Natural killer cell treated with Interleukin-12 subunit alpha and Interleukin-12 subunit beta and Interleukin-15 and Interleukin-18, amount 100 ng/mL, for 72 hours (primary cell): Measurements from ENCODE around the gene PTPRU. TPM values are rescaled to one million over a fixed set of nuclear protein-coding genes. Genes with fewer than 3 reads are reported as not detected.
"Not testable (repeated sequence)": the region's sequence is repeated elsewhere in the genome, so short reads cannot be mapped to it uniquely, and the experiment has no call there.

Experiments
- ATAC-seq, 2 donors: fragments of 150-1000 bp; cut with Tn5 transposase in 1 of 2; sonication (Bioruptor Pico), chemical (Tn5 transposase) in 1 of 2; 2 replicates each; pipeline ENCODE4 v1.10.0; 2021
- DNase-seq: peaks from one replicate; pipeline ENCODE4 v3.0.0; 2022; ENCODE audit warnings: low spot score
- H3K27ac Mint-ChIP-seq, 2 donors: 1 replicate in 1 of 2; 2 replicates in 1 of 2; pipeline ENCODE4 v1.8.0; 2022; ENCODE audit warnings: mixed read lengths in 2 of 2, mild to moderate bottlenecking in 1 of 2, moderate library complexity in 1 of 2
- H3K27me3 Mint-ChIP-seq, 2 donors: 1 replicate in 1 of 2; 2 replicates in 1 of 2; pipeline ENCODE4 v1.8.0; 2022; ENCODE audit warnings: mixed read lengths in 2 of 2
- H3K36me3 Mint-ChIP-seq: one replicate; pipeline ENCODE4 v1.8.0; 2022; ENCODE audit warnings: mixed read lengths
- H3K4me1 Mint-ChIP-seq, 2 donors: 1 replicate in 1 of 2; 2 replicates in 1 of 2; pipeline ENCODE4 v1.8.0; 2022; ENCODE audit warnings: low read depth in 2 of 2, mixed read lengths in 2 of 2, mild to moderate bottlenecking in 1 of 2
- H3K4me3 Mint-ChIP-seq: one replicate; pipeline ENCODE4 v1.8.0; 2022; ENCODE audit warnings: mixed read lengths
- H3K9me3 Mint-ChIP-seq: 2 replicates; pipeline ENCODE4 v1.8.0; 2022; ENCODE audit warnings: mixed read lengths
- total RNA-seq, 2 donors: library from RNA; stranded (reverse); gene quantifications; one replicate each; pipeline ENCODE4 v1.2.3, GENCODE V29; 2022

PTPRU gene
- total RNA-seq, 2 donors from 2014 or later, result 1.3 to 1.4 TPM

GRCh38 chr1:29209173-29209572 lies 27.1 kb upstream of the PTPRU start:
- Mint-ChIP-seq H3K36me3 (peaks cover 13% of the 10 kb centered on the region), H3K9me3 (no peaks in the 10 kb centered on the region), H3K27me3 (no peaks in the 10 kb centered on the region), H3K4me3 (no peak overlapping the region), H3K4me1 (peaks cover 3 to 16% of the 10 kb centered on the region in 2 donors), H3K27ac (no peak overlapping the region)
- no peak for ATAC-seq
- DNase-seq, result no peak

DNA sequence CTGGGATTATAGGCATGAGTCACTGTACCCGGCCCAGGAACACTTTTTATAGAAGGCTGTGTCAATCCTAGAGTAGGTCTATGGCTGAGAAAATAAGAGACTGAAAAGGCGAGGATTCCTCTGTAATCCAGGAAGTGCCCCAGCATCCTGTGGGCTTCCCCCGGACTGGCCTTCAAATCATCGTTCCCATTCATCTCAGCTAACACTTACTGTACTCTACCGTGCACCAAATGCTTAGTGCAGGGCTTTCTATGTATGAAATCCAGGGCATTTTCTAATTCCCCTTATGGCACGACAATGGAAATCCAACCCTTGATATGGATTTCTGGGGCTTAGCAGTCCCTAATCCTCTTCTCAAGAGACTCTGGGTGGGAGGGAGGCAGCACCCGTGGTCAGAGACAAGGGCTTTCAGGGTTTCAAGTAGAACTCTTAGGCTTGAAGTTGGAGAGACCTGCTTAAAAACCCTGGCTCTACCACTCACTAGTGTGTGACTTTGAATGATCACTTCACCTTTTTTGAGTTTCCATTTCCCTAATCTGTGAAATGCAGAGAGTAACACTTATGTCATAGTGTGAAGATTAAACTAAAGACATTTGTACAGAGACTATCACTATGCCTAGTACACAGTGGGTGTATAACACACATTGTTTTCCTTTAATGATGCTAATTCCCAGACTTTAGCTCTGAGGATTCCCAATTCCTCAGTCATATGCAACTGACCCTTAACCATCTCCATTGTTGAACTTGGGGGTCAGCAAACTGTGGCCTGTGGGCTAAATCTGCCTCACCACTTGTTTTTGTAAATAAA lies 25.8 kb upstream of the PTPRU start:
- H3K9me3 Mint-ChIP-seq, result no peaks in the 10 kb centered on the region
- peak overlapping the region; percentile 39 to 44 for H3K27ac Mint-ChIP-seq
- peak overlapping the region; percentile 12 for H3K4me3 Mint-ChIP-seq
- no peak for DNase-seq
- peaks cover 3 to 16% of the 10 kb centered on the region in 2 donors for H3K4me1 Mint-ChIP-seq
- H3K36me3 Mint-ChIP-seq, result peaks cover 18% of the 10 kb centered on the region
- no peaks in the 10 kb centered on the region for H3K27me3 Mint-ChIP-seq
- ATAC-seq, result peak; percentile 61 to 80

DNA sequence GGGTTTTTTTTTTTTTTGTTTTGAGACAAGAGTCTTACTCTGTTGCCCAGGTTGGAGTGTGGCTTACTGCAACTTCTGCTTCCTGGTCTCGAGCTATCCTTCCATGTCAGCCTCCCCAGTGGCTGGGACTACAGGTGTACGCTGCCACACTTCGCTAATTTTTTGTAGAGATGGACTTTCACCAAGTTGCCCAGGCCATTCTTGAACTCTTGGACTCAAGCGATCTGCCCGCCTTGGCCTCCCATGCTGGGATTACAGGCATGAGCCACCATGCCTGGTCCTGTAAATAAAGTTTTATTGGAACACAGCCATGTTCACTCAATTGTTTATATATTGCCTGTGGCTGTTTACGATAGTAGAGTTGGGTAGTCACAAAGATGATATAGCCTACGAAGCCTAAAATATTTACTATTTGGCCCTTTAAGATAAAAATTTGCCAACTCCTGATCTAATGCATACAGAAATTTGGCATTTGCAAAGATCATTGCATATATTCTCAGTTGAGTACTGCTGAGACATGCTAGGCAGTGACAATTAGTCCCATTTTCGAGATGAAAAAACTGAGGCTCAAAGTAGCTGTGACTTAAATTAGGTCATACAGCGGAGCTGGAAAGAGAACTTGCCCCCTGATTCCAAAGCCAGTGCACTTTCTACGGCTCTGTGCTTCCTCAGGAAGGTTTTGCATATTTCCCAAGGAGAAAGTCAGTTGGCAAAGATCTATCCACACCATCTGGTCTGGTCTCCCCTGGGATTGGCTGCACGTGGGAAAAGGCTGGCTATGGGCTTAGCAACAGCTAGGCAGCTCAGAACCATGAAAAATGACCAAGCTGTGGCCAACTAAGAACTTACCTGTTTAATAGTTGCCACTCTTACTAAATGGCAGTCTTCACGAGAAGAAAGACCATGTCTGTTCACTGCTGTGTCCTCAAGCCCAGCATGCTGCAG lies 25.0 kb upstream of the PTPRU start:
- H3K27ac Mint-ChIP-seq, result peak overlapping the region; percentile 39 to 44
- no peaks in the 10 kb centered on the region for H3K9me3 Mint-ChIP-seq
- ATAC-seq (no peak), DNase-seq (no peak)
- no peaks in the 10 kb centered on the region for H3K27me3 Mint-ChIP-seq
- no peak overlapping the region for H3K4me3 Mint-ChIP-seq
- peaks cover 13% of the 10 kb centered on the region for H3K36me3 Mint-ChIP-seq
- peaks cover 3 to 16% of the 10 kb centered on the region in 2 donors for H3K4me1 Mint-ChIP-seq

DNA sequence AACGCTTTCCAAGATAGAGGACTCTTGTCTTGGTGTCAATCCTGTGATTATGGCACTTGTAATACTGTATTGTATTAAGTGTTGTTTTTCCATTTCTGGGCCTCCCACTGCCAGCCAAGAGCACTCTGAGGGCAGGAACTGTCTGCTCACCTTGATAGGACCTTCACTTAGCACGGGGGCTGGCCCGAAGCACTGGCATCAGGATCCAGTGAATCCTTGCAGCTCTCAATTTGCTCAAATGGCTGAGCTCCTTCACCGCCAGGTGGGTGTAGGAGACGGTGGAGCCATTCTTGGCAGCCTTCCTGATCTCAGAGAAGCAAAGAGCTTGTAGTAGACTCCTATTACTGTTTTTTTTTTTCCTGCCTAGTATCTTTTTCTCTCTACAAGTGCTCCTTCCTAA lies 23.3 kb upstream of the PTPRU start:
- no peak overlapping the region for H3K4me3 Mint-ChIP-seq
- peaks cover 13% of the 10 kb centered on the region for H3K36me3 Mint-ChIP-seq
- no peak for ATAC-seq
- no peaks in the 10 kb centered on the region for H3K9me3 Mint-ChIP-seq
- no peaks in the 10 kb centered on the region for H3K27me3 Mint-ChIP-seq
- no peak for DNase-seq
- H3K27ac Mint-ChIP-seq, result no peak overlapping the region
- peaks cover 4 to 17% of the 10 kb centered on the region in 2 donors for H3K4me1 Mint-ChIP-seq

- DNase-seq (no peak), ATAC-seq (no peak)
- Mint-ChIP-seq H3K36me3 (peaks cover 9% of the 10 kb centered on the region), H3K27ac (peak overlapping the region in 1 of 2 donors; percentile 16), H3K4me3 (no peak overlapping the region), H3K9me3 (no peaks in the 10 kb centered on the region), H3K27me3 (no peaks in the 10 kb centered on the region), H3K4me1 (peaks cover 3 to 10% of the 10 kb centered on the region in 2 donors)
These were observed 18.7 kb upstream of the PTPRU start for GRCh38 chr1:29217633-29218032.

GRCh38 chr1:29218223-29218622 lies 18.1 kb upstream of the PTPRU start:
- ATAC-seq, result peak in 1 of 2 donors; percentile 56
- peaks cover 5% of the 10 kb centered on the region for H3K36me3 Mint-ChIP-seq
- no peaks in the 10 kb centered on the region for H3K27me3 Mint-ChIP-seq
- H3K9me3 Mint-ChIP-seq, result no peaks in the 10 kb centered on the region
- no peak for DNase-seq
- H3K4me3 Mint-ChIP-seq, result no peak overlapping the region
- peak overlapping the region; percentile 16 to 20 for H3K27ac Mint-ChIP-seq
- H3K4me1 Mint-ChIP-seq, result peaks cover 3 to 10% of the 10 kb centered on the region in 2 donors

DNA sequence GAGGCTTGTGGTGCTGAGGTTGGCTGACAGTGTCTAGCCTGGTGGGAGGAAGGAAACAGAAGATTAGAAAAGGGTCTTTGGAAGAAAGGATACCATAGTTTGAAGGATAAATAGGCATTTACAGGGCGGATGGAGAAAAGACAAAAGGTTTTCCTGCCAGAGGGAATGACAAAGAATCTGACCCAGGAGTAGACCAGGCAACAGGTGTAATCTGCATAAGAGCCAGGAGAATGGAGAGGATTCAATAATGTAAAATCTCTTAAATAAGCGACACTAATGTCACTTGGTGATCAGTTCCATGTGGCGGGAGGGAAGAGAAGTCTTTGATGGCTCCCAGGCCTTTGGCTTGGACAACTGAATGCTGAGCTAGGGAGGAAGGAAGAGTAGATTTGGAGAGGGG lies 15.0 kb upstream of the PTPRU start:
- Mint-ChIP-seq H3K36me3 (no peaks in the 10 kb centered on the region), H3K27me3 (no peaks in the 10 kb centered on the region), H3K4me3 (no peak overlapping the region), H3K4me1 (peaks cover 3 to 10% of the 10 kb centered on the region in 2 donors), H3K9me3 (no peaks in the 10 kb centered on the region), H3K27ac (no peak overlapping the region)
- ATAC-seq (no peak), DNase-seq (no peak)

DNA sequence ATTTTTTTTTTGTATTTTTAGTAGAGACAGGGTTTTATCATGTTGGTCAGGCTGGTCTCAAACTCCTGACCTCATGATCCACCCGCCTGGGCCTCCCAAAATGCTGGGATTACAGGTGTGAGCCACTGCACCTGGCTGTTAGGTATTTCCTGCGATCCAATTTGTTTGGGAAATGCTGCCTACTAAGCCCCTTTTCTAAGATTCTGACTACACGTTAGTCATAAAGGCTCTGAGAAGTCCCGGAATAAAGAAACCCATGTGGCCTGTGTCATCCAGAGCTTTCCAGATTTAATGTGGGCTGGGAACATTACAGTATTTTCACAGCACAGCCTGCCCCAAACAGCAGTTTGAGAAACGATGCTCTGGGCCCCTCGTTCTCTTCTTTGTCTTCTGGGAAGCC lies 14.1 kb upstream of the PTPRU start:
- not testable (repeated sequence) for DNase-seq, H3K27me3 Mint-ChIP-seq, H3K36me3 Mint-ChIP-seq, ATAC-seq, H3K27ac Mint-ChIP-seq, H3K4me3 Mint-ChIP-seq, H3K9me3 Mint-ChIP-seq
- peaks cover 3 to 10% of the 10 kb centered on the region in 2 donors for H3K4me1 Mint-ChIP-seq

DNA sequence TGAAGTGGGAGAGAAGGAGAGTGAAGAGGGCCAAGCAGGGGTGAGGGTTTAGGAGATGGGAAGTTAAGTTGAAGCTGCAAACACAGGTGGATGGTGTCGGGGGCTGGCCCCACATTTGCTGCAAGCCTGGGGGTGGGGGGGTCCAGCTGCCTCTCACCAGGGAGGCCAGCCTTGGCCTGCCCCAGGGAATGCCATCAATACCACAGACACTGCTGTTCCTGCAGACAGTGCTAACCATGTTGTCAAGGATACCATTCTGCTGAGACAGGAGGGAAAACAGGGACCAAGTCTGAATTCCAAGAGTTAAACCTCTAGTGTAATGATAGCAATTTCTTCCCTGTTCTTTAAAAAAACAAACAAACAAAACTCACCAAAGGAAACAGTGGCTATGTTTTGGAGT lies 13.6 kb upstream of the PTPRU start:
- no peaks in the 10 kb centered on the region for H3K9me3 Mint-ChIP-seq
- H3K27ac Mint-ChIP-seq, result peak overlapping the region in 1 of 2 donors; percentile 66
- H3K27me3 Mint-ChIP-seq, result no peaks in the 10 kb centered on the region
- no peak for DNase-seq
- H3K4me3 Mint-ChIP-seq, result no peak overlapping the region
- no peaks in the 10 kb centered on the region for H3K36me3 Mint-ChIP-seq
- H3K4me1 Mint-ChIP-seq, result peaks cover 3 to 10% of the 10 kb centered on the region in 2 donors
- ATAC-seq, result no peak

GRCh38 chr1:29223521-29223920 lies 12.8 kb upstream of the PTPRU start:
- Mint-ChIP-seq H3K9me3 (no peaks in the 10 kb centered on the region), H3K4me3 (no peak overlapping the region), H3K27me3 (no peaks in the 10 kb centered on the region), H3K36me3 (no peaks in the 10 kb centered on the region), H3K27ac (peak overlapping the region in 1 of 2 donors; percentile 66), H3K4me1 (peaks cover 0 to 5% of the 10 kb centered on the region in 2 donors)
- no peak for ATAC-seq
- no peak for DNase-seq

DNA sequence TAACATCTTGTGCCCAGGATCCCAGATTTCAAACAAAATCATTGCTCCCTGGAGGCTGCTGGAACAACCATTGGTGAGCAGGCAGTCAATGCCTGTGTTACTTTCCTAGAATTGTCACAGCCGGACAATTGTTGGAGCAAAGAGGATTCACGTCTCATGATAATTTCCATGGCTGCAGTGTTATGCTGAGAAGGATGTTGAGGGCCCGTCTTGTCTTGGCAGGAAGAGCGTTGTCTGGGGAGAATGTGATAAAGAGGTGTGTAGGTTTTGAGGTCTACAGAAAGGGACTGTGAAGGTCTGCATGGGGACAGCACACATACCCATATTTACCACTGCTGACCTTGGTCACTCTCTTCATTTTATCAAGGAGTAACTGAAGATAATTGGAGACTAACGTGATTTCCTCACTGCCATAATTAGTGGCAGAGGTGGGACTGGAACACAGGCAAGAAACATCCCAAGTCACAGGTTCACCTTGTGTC lies 11.9 kb upstream of the PTPRU start:
- no peak overlapping the region for H3K27ac Mint-ChIP-seq
- no peaks in the 10 kb centered on the region for H3K9me3 Mint-ChIP-seq
- no peak for DNase-seq
- ATAC-seq, result no peak
- H3K4me3 Mint-ChIP-seq, result no peak overlapping the region
- H3K36me3 Mint-ChIP-seq, result no peaks in the 10 kb centered on the region
- peaks cover 0 to under 1% of the 10 kb centered on the region in 2 donors for H3K4me1 Mint-ChIP-seq
- no peaks in the 10 kb centered on the region for H3K27me3 Mint-ChIP-seq

DNA sequence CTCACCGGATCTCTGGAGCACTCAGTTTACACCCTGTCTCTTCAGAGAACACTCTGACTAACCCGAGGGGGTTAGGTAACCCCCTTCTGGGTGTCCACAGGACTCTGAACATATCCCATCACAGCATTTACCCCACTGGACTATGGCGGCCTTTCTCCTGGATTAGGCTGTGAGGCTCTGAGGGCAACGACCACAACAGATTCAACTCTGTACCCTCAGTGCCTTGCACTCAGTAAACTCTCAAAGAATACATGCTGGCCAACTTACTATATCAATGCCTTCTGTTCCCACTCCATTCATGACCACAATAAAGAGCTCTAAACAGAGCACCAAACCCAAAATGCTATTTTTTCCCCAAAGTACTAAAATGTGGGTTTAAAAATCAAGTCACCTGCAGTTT lies 11.0 kb upstream of the PTPRU start:
- H3K4me1 Mint-ChIP-seq, result peaks cover 6 to 9% of the 10 kb centered on the region in 2 donors
- H3K9me3 Mint-ChIP-seq, result no peaks in the 10 kb centered on the region
- no peaks in the 10 kb centered on the region for H3K27me3 Mint-ChIP-seq
- H3K36me3 Mint-ChIP-seq, result no peaks in the 10 kb centered on the region
- no peak for DNase-seq
- H3K27ac Mint-ChIP-seq, result no peak overlapping the region
- ATAC-seq, result no peak
- no peak overlapping the region for H3K4me3 Mint-ChIP-seq

GRCh38 chr1:29227511-29227910 lies 8.8 kb upstream of the PTPRU start:
- H3K27ac Mint-ChIP-seq, result no peak overlapping the region
- H3K4me3 Mint-ChIP-seq, result no peak overlapping the region

DNA sequence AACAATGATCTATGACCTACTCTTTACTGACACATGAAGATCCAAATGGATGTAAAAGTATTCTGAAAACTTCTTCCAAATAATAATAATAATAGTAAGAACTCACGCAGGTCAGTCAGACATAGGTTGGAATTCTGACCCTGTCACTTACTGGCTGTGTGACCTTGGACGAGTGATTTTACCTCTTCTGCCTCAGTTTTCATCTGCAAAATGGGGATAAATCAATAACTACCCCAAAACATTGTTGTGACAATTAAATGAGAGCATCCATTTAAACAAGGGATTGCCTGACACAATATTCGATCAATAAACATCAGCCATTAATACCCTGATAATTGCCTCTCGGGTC lies 6.1 kb upstream of the PTPRU start:
- H3K4me1 Mint-ChIP-seq, result peaks cover 17 to 21% of the 10 kb centered on the region in 2 donors
- peak overlapping the region; percentile 88 to 98 for H3K27ac Mint-ChIP-seq
- no peaks in the 10 kb centered on the region for H3K9me3 Mint-ChIP-seq
- H3K4me3 Mint-ChIP-seq, result peak overlapping the region; percentile 99
- DNase-seq (no peak), ATAC-seq (no peak)
- H3K27me3 Mint-ChIP-seq, result peaks cover 9 to 16% of the 10 kb centered on the region in 2 donors
- no peaks in the 10 kb centered on the region for H3K36me3 Mint-ChIP-seq

More at GRCh38 chr1:29227511-29227910, 8.8 kb upstream of the PTPRU start:
- no peak for ATAC-seq
- no peak for DNase-seq
- Mint-ChIP-seq H3K9me3 (no peaks in the 10 kb centered on the region), H3K36me3 (no peaks in the 10 kb centered on the region), H3K4me1 (peaks cover 17 to 21% of the 10 kb centered on the region in 2 donors), H3K27me3 (no peaks in the 10 kb centered on the region)
